GM21526 (cell line): ENCODE data around the gene USB1.
"Not testable (repeated sequence)": the region's sequence is repeated elsewhere in the genome, so short reads cannot be mapped to it uniquely, and the experiment has no call there.

ENCODE experiments used
- ATAC-seq: cut with Tn5 transposase; IDR thresholded peaks from one replicate; pipeline ENCODE4 v1.9.1; 2021; ENCODE audit warnings: moderate library complexity; ENCODE audit not compliant: unreplicated experiment, low FRiP score

The USB1 gene

DNA sequence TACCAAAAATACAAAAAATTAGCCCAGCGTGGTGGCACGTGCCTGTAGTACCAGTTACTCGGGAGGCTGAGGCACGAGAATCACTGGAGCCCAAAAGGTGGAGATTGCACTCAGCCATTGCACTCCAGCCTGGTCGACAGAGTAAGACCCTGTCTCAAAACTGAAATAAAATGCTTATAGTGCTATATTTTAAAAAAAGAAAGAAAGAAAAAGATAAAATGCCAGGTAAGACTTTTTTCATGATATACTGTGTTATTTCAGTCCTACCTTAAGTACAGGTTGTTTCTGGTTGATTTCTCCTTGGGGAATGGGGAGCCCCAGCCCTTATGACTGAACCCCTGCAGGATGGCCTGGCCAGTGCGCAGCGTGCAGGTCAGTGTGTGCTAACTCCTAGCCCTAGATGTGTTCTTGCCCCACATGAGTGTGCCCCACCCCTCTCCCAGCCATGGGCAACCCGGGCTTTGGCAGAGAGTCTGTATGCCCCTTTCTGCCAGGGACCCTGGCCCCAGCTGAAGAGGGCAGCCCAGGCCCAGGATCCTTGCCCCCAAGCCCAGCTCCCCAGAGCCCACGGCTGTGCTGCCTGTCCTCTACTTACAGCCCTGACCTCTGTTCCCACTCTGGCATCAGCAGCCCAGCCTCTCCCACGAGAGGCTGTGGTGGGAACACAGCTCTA, 31.6 kb upstream of the USB1 start:
- ATAC-seq: no peak

DNA sequence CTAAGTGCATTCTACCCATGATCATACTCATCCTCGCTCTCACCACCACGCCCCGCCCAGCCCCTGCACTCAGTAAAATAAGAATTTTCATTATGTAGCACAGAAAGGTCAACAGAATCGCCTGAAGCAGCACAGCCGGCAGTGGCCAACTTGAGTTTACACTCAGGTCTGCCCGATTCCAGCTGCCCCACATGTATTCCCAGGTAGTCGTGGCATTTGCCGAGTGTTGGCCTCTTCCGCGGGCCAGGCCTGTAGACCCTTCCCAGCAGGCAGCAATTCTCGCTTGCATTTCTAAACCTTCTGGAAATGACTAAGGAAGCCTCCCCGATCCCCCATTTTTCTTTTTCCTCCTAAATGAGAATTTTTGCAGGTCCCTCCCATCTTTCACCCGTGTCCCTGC, 30.9 kb upstream of the USB1 start:
- ATAC-seq: no peak

DNA sequence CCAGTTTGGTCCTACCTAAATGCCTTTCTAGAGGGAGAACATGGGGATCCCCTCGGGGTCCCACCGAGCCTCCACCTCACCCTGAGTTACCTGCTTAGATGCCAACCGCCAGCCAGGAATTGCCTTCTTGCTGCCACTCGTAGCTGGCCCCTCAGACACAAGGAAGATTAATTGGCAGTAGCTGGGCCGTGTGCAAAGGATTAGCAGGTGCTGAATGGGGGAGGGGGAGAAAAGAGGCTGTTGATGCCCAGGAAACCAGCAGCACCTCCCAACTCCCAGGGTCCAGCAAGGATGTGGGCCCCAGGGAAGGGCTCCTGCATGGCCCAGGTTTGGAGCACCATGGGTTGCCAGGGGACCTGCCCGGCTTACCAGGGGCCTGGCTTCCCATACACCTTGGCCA, 30.2 kb upstream of the USB1 start, which contains the start of gene CNGB1:
TSS of gene CNGB1 (minus strand) at position 159 of the 400 bp plus-strand sequence. CDS start 3,842 bp downstream, outside the sequence.
- no peak for ATAC-seq

DNA sequence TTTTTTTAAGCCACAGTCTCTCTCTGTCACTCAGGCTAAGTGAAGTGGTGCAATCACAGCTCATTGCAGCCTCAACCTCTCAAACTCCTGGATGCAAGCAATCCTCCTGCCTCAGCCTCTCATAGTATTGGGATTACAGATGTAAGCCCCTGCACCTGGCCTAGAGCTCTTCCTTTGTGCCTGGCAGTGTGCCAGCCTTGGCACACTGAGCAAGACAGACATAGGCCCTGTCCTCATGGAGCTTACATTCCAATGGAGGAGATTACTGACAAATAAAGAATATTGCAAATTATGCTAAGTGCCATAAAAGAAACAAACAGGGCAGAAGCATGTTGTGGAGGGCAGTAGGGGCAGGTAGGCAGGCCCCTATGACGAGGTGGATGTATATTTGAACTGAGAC, 29.4 kb upstream of the USB1 start:
- no peak for ATAC-seq

DNA sequence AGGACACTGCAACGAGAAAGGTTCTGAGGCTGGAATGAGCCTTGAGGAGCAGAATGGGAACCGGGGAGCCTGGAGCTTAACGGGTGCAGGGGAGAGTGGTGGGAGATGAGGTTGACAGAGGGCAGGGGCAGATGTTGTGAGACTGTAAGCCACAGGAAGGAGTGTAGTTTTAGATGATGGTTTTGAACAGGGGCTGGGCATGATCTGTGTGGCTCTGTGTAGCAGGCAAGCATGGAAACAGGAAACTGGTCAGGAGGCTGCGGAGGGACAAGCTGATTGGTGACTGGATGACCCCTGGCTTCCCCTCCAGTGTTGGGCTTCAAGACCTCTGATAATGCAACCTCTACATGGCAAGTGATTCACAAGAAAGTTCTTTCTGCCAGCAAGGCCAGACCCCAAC, 28.9 kb upstream of the USB1 start:
- no peak for ATAC-seq

DNA sequence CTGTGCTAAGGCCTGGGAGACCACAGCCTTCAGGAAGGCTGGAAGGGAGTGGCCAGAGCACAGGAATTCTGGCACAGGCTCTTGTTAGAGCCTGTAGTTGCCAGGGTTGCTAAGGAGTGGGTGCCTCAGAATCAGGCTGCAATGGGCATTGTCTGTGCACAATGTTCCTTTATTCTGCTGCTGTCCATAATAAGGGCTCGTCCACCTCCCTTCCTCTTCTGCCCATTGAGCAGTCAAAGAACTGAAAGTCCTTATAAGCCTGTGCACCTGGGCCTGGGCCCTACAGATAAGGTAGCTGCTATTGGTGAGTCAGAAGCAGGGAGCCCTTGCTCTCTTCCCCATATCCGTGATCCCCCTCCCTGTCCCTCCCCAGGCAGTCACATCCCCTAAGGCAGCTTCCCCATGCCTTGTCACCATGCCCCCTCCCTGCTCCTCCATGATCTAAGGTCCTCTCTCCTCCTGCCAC, 24.8 kb upstream of the USB1 start:
- ATAC-seq: no peak

DNA sequence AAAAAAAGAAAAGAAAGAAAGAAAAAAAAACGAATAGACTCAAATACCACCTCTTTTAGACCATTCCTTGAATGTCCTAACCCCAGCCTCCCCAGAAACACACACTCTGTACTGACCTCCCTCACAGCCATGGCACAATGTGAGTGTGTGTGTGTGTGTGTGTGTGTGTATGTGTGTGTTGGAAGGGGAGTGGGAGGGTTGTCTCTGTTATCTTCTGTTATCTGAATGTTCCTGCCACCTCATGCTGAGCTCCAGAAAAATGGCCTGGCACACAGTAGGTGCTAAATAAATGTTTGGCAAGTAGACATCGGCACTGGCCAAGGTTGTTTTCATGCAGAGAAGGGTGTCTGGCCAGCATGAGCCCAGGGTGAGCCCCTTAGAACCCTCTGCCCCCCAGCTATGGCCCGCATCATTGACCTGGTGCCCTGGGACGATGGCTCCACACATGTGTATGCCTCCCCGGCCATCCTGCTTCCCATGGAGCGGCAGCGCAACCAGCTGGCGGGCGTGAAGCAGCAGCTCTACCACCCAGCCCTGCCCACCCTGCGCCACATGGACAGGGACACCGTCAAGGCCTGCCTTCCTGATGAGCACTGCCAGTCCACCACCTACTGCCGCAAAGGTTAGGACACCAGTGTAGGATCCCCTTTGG, 23.7 kb upstream of the USB1 start:
- ATAC-seq: no peak

DNA sequence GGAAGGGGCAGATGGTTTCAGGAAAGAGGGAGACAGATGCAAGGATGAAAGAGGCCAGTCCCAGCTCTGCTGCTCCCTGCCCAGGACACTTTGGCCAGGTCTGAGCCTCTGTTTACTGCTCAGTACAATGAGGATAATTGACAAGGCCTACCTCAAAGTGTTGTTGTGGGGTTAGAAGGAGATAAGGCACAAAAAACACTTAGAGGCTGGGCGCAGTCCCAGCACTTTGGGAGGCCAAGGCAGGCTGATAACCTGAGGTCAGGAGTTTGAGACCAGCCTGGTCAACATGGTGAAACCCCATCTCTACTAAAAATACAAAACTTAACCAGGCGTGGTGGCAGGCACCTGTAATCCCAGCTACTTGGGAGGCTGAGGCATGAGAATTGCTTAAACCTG, 23.1 kb upstream of the USB1 start:
- ATAC-seq: not testable (repeated sequence)

DNA sequence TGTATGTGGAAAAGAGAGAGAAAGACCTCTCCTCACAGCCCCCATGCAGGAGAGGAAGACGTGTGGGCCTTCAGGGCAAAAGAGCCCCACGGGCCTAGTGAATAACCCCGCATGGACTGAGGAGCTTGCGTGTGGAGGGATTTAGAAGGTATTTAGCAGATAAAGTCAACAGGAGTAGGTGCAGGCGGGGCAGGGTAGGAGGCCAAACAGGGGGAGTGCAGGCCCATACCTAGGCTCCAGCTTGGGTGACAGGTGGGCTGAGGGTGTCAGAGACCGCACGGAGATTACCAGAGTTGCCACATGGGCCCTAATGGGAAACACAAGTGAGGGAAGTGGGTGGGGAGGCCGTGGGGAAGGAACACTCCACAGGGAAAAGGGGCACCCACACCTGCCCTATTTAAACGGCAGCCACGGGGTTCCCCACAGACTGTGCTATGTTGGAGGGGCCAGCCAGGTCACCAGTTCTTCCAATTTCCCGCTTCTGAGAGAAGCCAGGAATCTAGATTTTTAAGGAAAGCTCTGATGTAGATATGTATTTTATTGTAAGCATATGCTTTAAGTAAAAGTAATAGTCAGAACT, 22.1 kb upstream of the USB1 start:
- no peak for ATAC-seq

DNA sequence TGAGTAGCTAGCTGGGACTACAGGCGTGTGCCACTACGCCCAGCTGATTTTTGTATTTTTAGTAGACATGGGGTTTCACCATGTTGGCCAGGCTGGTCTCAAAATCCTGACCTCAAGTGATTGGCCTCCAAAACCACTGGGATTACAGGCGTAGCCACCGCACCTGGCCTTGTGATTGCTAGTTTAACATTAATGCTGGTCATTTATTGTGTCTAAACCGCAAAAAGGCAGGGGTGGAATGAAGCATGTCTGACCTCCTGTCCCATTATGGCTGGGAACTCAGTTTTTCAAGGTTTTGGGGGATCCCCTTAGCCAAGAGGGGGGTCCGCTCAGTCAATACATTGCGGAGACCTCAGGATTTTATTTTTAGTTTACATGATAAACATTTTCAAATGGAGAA, 19.6 kb upstream of the USB1 start:
- no peak for ATAC-seq

DNA sequence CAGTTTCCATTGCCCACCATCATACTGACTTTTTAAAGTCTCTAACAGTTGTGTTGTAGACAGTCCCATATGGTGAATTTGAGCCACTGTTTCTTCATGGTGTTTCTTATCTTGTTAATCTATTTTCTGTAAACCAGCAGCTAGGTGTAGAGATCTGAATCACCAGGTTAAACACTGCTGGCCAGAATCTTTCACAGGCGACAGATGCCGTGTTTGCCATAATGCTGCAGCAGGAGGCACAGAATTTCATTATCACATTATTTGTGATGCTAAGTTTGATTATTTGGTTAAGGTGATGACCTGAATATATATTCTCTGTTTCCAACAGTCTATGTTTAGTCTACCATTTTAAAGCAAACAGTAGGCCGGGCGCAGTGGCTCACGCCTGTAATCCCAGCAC, 18.8 kb upstream of the USB1 start:
- no peak for ATAC-seq

DNA sequence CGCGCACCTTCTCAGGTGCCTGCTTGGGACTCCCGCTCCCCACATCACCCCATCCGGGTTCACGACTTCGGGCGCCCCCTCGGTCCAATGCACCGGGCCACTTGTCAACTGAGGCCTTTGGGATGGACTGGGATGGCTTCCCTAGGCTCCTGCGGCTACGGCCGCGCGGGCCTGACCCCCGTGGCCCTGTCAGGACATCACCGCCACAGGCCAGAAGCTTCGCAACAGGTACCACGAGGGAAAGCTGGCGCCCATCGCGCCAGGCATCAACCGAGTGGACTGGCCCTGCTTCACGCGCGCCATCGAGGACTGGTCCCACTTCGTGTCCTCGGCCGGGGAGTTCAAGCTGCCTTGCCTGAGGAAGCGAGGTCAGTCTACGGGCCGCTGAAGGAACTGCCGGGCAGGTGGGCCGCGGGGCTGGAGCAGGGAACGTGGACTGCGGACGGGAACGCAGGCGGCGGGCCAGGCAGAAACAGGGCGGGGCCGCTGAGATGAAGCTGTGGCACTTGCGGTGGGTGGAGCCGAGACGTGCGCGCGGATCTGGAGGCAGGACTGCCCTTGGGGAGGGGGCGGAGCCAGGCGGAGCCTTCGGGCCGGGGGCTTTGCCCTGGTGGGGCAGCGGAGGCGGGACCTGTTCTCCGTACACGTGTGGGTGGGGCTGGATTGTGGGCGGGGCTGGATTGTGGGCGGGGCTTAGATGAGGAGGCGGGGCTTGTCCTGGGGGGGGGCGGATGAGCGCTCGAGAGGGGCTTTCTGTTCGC, 16.6 kb upstream of the USB1 start:
- peak; percentile 79 for ATAC-seq

DNA sequence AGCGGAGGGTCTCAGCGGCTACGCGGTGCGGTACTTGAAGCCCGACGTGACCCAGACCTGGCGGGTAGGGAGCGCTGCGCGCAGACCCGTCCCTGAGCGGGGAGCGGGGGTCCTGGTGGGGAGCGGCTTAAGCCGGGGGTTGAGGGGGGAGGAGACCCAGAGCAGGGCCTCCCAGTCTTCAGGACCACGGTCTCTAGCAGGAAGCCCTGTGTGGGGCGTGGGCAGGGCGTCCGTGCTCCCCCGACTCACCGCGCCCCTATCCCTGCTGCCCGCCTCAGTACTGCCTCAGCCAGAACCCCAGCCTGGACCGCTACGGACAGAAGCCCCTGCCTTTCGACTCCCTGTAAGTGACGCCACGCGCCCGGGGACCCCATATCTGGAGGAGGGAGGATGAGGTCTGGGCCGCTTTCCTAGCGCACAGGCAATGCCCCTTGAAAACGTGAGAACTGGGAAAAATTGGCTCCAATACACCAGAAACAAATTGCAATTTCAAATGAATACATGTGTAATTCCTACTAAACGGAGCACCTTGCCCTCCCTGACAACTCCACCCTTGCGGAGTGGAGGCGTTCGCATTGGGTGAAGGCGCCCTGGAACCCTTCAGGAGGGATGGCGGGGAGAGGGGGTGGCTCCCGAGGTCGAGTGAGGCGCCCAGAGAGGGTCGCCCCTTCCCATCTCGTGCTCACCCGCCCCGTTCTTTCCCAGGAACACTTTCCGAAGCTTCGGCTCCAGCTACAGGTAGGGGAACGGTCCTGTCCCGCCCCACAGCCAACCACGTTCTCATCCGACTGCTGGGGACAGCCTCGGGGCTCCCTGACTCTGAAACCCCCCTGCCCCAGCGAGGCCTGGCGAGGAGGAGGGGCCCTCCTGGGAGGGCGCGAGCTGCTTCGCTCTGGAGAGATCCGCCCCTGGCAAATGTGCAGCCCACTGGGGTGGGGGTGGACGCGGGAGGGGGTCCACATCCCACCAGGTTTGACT, 15.7 kb upstream of the USB1 start:
- ATAC-seq: no peak

DNA sequence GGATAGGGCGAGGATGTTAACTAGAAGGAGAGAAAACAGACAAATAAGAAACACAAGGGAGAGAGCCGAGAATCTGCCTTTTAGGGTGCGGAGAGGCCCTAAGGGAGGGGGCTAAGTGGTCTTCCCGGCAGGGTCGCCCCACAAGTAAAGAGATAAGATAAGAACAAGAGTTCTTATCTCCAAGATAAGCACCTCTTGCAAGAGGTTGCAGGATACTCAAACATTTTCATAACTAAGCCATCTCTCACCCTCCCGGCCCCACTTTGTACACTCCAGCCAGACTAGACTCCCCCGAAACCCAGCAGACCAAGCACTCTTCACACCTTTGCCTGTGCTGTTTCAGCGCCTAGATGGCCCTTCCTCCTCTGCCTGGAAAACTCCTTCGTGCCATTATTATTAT, 15.0 kb upstream of the USB1 start:
- ATAC-seq: no peak

DNA sequence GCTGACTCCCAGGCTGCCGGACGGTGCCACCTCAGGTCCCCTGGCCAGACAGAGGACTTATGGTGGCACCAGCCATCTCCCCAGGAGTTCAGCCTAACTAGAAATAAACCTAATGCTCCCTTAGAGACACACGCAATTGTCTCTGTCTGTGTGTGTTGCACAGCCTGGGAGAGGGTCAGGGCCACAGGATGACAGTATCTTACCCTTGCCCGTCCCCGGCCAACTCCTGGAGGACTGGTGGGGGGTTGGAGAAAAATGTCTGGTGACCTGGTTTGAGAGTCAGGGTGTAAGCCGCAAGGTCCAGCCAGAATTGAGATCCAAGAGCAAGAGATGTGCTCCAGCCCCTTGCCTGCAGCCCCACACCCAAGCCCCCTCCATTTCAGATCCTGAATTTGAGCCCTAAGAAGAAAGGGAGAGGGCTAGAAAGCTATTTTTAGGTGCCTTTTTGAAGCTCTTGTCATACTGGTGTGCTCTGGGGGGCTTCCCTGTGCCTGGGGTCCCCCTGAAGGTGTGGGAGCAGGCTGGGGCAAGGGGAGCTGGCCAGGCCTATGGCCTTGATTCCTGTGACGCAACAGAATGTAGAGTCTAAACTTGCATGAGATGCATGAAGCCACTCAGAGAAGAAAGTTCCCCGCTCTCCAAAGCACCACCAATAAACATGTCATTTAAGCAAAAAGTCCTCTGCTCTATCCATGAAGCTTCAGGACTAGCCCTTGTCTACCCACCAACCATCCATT, 13.6 kb upstream of the USB1 start:
- ATAC-seq: no peak

DNA sequence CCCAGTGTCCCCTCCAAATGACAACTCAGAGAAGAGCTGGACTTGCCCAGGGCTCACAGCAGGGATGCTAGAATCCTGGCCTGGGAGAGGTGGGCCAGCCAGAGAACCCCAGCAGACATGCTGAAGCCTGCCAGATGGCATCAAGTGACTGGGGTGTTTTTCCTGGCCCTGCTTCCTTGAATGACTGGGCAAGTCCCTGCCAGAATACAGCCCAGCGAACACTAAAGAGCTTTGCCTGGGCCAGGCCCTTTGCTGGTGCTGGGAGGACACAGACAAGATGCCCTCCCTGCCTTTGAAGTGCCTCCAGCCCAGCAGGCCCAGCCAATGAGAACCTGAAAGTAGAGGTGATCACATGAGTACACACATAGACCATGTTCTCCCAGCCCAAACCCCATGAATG, 12.3 kb upstream of the USB1 start:
- ATAC-seq: no peak

DNA sequence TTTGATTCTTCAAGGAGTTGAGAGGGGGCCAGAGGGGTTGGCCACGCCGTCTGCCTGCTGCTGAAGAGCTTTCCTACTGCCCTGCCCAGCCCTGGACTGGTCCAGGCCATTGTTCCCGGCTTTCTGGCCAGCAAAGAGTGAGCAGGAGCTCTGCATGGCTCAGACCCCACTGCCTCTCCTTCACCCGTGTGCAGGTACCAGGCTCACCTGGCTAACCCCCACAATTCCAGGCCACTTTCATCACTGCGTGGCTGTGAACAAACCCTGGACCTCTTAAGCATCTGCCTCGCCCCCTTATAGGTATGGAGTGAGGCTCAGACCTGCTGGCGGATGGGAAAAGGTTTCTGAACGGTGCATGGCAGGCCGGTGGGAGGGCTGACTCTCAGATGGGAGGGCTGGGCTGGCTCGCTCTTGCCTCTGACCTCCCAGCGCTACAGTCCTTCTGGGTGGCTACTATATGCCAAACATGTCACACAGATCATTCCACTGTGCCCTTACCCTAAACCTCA, 9.6 kb upstream of the USB1 start:
- no peak for ATAC-seq

DNA sequence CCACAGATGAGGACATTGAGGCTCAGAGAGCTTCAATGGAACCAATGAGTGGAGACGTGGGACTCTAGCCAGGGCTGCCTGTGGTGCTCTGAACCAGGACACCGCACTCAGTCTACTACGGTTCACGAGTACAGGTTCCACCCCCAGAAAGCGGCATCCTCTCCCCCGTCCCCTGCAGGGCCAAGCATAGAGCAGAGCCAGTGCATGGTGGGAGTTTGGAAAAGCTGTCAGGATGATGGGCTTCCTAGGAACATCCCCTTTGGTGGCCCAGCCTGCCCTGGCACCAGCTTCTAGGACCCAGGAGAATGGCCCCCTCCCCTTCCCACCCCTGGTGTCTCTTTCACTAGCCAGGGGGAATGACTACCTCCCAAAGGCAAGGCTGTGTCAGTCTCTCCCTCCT, 9.1 kb upstream of the USB1 start:
- no peak for ATAC-seq

DNA sequence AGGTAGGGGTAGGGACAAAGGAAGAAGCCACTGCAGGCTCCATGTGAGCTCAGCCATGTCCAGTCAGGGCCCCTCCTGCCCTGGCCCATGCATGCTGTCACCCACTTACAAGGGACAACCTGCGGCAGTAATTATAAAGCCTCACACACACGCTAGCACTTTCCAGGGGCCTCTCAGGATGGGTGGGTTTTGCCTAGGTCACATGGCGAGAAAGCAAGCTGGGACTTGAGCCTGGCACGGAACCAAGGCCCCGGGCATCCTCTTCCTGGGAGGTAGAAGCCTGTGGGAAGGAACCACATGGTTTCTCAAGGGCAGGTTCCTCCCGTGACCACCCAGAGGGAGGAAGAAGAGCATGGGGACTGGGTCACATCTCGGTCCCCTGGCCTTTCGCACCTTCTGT, 7.8 kb upstream of the USB1 start:
- ATAC-seq: no peak
